Measurements from ENCODE around the gene ADAM10.

DNA sequence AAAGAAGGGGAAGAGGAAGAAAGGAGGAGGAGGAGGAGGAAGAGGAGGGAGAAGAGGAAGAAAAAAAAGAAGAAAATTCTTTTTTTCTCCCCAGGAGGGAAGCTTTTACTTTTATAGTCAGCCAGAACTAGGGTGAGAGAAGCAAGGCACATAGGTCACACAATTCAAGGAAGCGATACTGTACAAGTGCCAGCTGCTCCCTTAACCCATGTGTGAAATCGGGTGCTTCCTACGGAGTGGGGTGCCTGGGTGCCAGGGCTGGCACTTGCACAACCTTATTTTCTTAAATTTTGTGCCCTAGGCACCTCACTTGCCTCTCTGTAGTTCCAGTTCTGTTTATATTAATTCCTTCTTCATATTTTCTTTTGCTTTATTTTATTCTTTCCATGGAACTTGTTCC lies 167.3 kb downstream of the ADAM10 start:
- TF ChIP-seq POLR2A (IDR thresholded peaks at IDR 0.05; ENCODE audit: control extremely low read depth in 1 of 2, low read depth in 2 of 2, low read length in 2 of 2) (no peak), RAD21 (IDR thresholded peaks at IDR 0.05 in 1 of 2, conservative IDR thresholded peaks at IDR 0.05 in 1 of 2; ENCODE audit: low read depth in 2 of 2, low read length in 2 of 2) (no peak), JUND (IDR thresholded peaks at IDR 0.05; ENCODE audit: low read length) (no peak)

Measured in H1 (cell line).